Liver (tissue), 9 donors: Measurements from ENCODE around the gene LGR6. TPM values are rescaled to one million over a fixed set of nuclear protein-coding genes. Genes with fewer than 3 reads are reported as not detected.

ENCODE experiments used
- DNase-seq: peaks from one replicate; pipeline ENCODE4 v3.0.0-alpha.2; 2017; ENCODE audit warnings: low spot score
- H3K27ac ChIP-seq, 2 donors: one replicate each; pipeline ENCODE4 v1.7.0; 2013; ENCODE audit warnings: inconsistent platforms in 2 of 2, low read length in 2 of 2, control low read depth in 1 of 2, low read depth in 1 of 2, mild to moderate bottlenecking in 1 of 2
- H3K27me3 ChIP-seq, 4 donors: one replicate each; pipeline versions ENCODE4 v1.6.1 to v1.7.0; 2013; ENCODE audit warnings: low read length in 3 of 4, inconsistent platforms in 1 of 4, mild to moderate bottlenecking in 1 of 4, moderate library complexity in 1 of 4; ENCODE audit not compliant: control insufficient read depth in 4 of 4, insufficient read depth in 4 of 4
- H3K36me3 ChIP-seq, 4 donors: one replicate each; pipeline versions ENCODE4 v1.6.1 to v1.7.0; 2013; ENCODE audit warnings: low read length in 3 of 4, mild to moderate bottlenecking in 3 of 4, low read depth in 1 of 4, moderate library complexity in 1 of 4; ENCODE audit not compliant: control insufficient read depth in 4 of 4, insufficient read depth in 3 of 4
- H3K4me1 ChIP-seq, 4 donors: one replicate each; pipeline versions ENCODE4 v1.6.1 to v1.7.0; 2013; ENCODE audit warnings: low read length in 3 of 4, mild to moderate bottlenecking in 3 of 4, moderate library complexity in 1 of 4; ENCODE audit not compliant: control insufficient read depth in 4 of 4, insufficient read depth in 4 of 4
- H3K4me3 ChIP-seq, 3 donors: one replicate each; pipeline versions ENCODE4 v1.6.1 to v1.7.0; 2013; ENCODE audit warnings: low read length in 3 of 3, control low read depth in 1 of 3, low read depth in 1 of 3, mild to moderate bottlenecking in 1 of 3
- H3K9ac ChIP-seq, 2 donors: one replicate each; pipeline ENCODE4 v1.7.0; 2013; ENCODE audit warnings: low read length in 2 of 2, mild to moderate bottlenecking in 2 of 2, moderate library complexity in 2 of 2, control low read depth in 1 of 2, low read depth in 1 of 2
- H3K9me3 ChIP-seq, 4 donors: one replicate each; pipeline versions ENCODE4 v1.6.1 to v1.7.0; 2013; ENCODE audit warnings: low read length in 3 of 4; ENCODE audit not compliant: control insufficient read depth in 4 of 4
- ATF3 ChIP-seq: IDR thresholded peaks from 2 replicates; pipeline ENCODE4 v1.6.1; 2016; ENCODE audit warnings: antibody characterized with exemption
- CTCF ChIP-seq: fragments of 150-350 bp; IDR thresholded peaks from 2 replicates; pipeline ENCODE4 v1.5.1; 2017; ENCODE audit warnings: improper control_type of control experiment, low read depth, low read length; ENCODE audit not compliant: missing input control
- EGR1 ChIP-seq, 2 donors: IDR thresholded peaks; 2 replicates each; pipeline ENCODE4 v1.6.1; 2016 to 2018; ENCODE audit warnings: antibody characterized with exemption in 2 of 2, low read depth in 2 of 2
- FOXA1 ChIP-seq: IDR thresholded peaks from 2 replicates; pipeline ENCODE4 v1.6.1; 2016; ENCODE audit warnings: antibody characterized with exemption
- FOXA2 ChIP-seq: IDR thresholded peaks from 2 replicates; pipeline ENCODE4 v1.6.1; 2016; ENCODE audit warnings: antibody characterized with exemption
- GABPA ChIP-seq, 2 donors: IDR thresholded peaks in 1 of 2; conservative IDR thresholded peaks in 1 of 2; 2 replicates each; pipeline ENCODE4 v1.6.1; 2016; ENCODE audit warnings: antibody characterized with exemption in 2 of 2, mild to moderate bottlenecking in 1 of 2, moderate library complexity in 1 of 2
- HNF4A ChIP-seq, 2 donors: conservative IDR thresholded peaks; 2 replicates each; pipeline ENCODE4 v1.6.1; 2016; ENCODE audit warnings: antibody characterized with exemption in 2 of 2, mild to moderate bottlenecking in 2 of 2
- HNF4G ChIP-seq: IDR thresholded peaks from 2 replicates; pipeline ENCODE4 v1.6.1; 2016; ENCODE audit warnings: antibody characterized with exemption
- JUND ChIP-seq, 2 donors: IDR thresholded peaks; 2 replicates each; pipeline ENCODE4 v1.6.1; 2016; ENCODE audit warnings: antibody characterized with exemption in 2 of 2
- MAX ChIP-seq: IDR thresholded peaks from 2 replicates; pipeline ENCODE4 v1.6.1; 2016; ENCODE audit warnings: antibody characterized with exemption
- NR2F2 ChIP-seq: IDR thresholded peaks from 2 replicates; pipeline ENCODE4 v1.6.1; 2016; ENCODE audit warnings: antibody characterized with exemption
- RAD21 ChIP-seq, 2 donors: IDR thresholded peaks; 2 replicates each; pipeline ENCODE4 v1.6.1; 2016; ENCODE audit warnings: antibody characterized with exemption in 2 of 2, mild to moderate bottlenecking in 2 of 2
- REST ChIP-seq: IDR thresholded peaks from 2 replicates; pipeline ENCODE4 v1.6.1; 2016; ENCODE audit warnings: antibody characterized with exemption, mild to moderate bottlenecking
- RXRA ChIP-seq, 2 donors: IDR thresholded peaks; 2 replicates each; pipeline ENCODE4 v1.6.1; 2017 to 2018; ENCODE audit warnings: antibody characterized with exemption in 2 of 2, mild to moderate bottlenecking in 1 of 2
- SP1 ChIP-seq: IDR thresholded peaks from 2 replicates; pipeline ENCODE4 v1.6.1; 2018; ENCODE audit warnings: antibody characterized with exemption, mild to moderate bottlenecking
- TAF1 ChIP-seq: conservative IDR thresholded peaks from 2 replicates; pipeline ENCODE4 v1.6.1; 2016; ENCODE audit warnings: antibody characterized with exemption, mild to moderate bottlenecking
- YY1 ChIP-seq: IDR thresholded peaks from 2 replicates; pipeline ENCODE4 v1.6.1; 2016; ENCODE audit warnings: antibody characterized with exemption, mild to moderate bottlenecking
- ZBTB33 ChIP-seq: IDR thresholded peaks from 2 replicates; pipeline ENCODE4 v1.6.1; 2016; ENCODE audit warnings: antibody characterized with exemption
- whole genome bisulfite sequencing: extraction: QIAGEN DNeasy Blood & Tissue Kit; methylation state at CpG from one replicate; pipeline ENCODE4 v1.1.7; 2013; 5-methylcytosine and 5-hydroxymethylcytosine counted together
- polyA plus RNA-seq, 2 donors: library from polyadenylated mRNA; stranded (reverse) in 1 of 2; unstranded in 1 of 2; fragments of 200-250 nt in 1 of 2; fragments of >200 nt in 1 of 2; fragmentation: Nextera tagmentation in 1 of 2; extraction: Ambion mirVana in 1 of 2; gene quantifications; one replicate each; pipeline versions ENCODE4 v1.2.1 to v1.2.3, GENCODE V29; 2013 to 2015
- total RNA-seq, 2 donors: library from RNA; depleted of rRNA; stranded (reverse); fragments of >200 nt; gene quantifications; one replicate each; pipeline ENCODE4 v1.2.3, GENCODE V29; 2014
- donor health status: healthy.
- donor health status: healthy.
- donor health status: healthy.
- donor health status: healthy.
- donor health status: healthy.

Gene LGR6
- total and polyA plus RNA-seq, 4 donors: 0.05 to 1.2 (median 0.75) TPM

- DNase-seq: no peak
- Histone ChIP-seq H3K4me1 (no peaks in the 10 kb centered on the region), H3K27ac (no peak overlapping the region), H3K27me3 (peaks cover 0 to 2% (median 0%) of the 10 kb centered on the region in 4 donors), H3K9ac (no peak overlapping the region), H3K9me3 (no peaks in the 10 kb centered on the region), H3K4me3 (no peak overlapping the region), H3K36me3 (no peaks in the 10 kb centered on the region)
- TF ChIP-seq TAF1 (no peak), GABPA (IDR thresholded peaks at IDR 0.05 in 1 of 2, conservative IDR thresholded peaks at IDR 0.05 in 1 of 2) (no peak), ZBTB33 (no peak), YY1 (no peak), NR2F2 (no peak), SP1 (no peak)
- WGBS: 61% methylated on average over 4 of the region's 4 CpGs
Measured at GRCh38 chr1:202201971-202202370, 8.4 kb downstream of the LGR6 start.

GRCh38 chr1:202202500-202203168 lies 9.0 kb downstream of the LGR6 start:
- no peak for DNase-seq
- Histone ChIP-seq H3K27me3 (peaks cover 0 to 2% (median 0%) of the 10 kb centered on the region in 4 donors), H3K9ac (no peak overlapping the region), H3K36me3 (no peaks in the 10 kb centered on the region), H3K4me1 (no peaks in the 10 kb centered on the region), H3K27ac (no peak overlapping the region), H3K4me3 (no peak overlapping the region), H3K9me3 (no peaks in the 10 kb centered on the region)
- TF ChIP-seq GABPA (IDR thresholded peaks at IDR 0.05 in 1 of 2, conservative IDR thresholded peaks at IDR 0.05 in 1 of 2) (no peak), NR2F2 (no peak), REST (no peak), JUND (IDR thresholded peaks at IDR 0.05) (no peak), MAX (no peak), ZBTB33 (no peak), SP1 (no peak), RXRA (IDR thresholded peaks at IDR 0.05) (no peak), HNF4G (no peak), FOXA1 (no peak), HNF4A (conservative IDR thresholded peaks at IDR 0.05) (no peak), CTCF (no peak), TAF1 (no peak), YY1 (no peak), ATF3 (no peak), FOXA2 (no peak), EGR1 (IDR thresholded peaks at IDR 0.05; ENCODE audit: low read depth in 2 of 2) (no peak), RAD21 (IDR thresholded peaks at IDR 0.05) (no peak)
- 93% methylated on average over 7 of the region's 7 CpGs for WGBS
